Brain microvascular endothelial cell (primary cell): ENCODE results near the gene PI4K2A.
A peak's percentile ranks its signal among the peaks of the same experiment; 100 is the strongest.
"Not testable (repeated sequence)": the region's sequence is repeated elsewhere in the genome, so short reads cannot be mapped to it uniquely, and the experiment has no call there.

Experiments
- DNase-seq: peaks from one replicate; pipeline ENCODE4 v3.0.0-alpha.2; 2020
- H3K27ac ChIP-seq: fragments of 250-450 bp; sonication (Bioruptor Pico); 2 replicates; pipeline ENCODE4 v1.5.1; 2020; ENCODE audit warnings: mild to moderate bottlenecking, moderate library complexity
- H3K27me3 ChIP-seq: fragments of 250-450 bp; sonication (Bioruptor Pico); replicated peaks from 2 replicates; pipeline ENCODE4 v1.5.1; 2020; ENCODE audit warnings: mild to moderate bottlenecking
- H3K36me3 ChIP-seq: fragments of 250-450 bp; sonication (Bioruptor Pico); replicated peaks from 2 replicates; pipeline ENCODE4 v1.5.1; 2020; ENCODE audit warnings: mild to moderate bottlenecking
- H3K4me3 ChIP-seq: 2 replicates; pipeline ENCODE4 v1.5.1; 2011; ENCODE audit warnings: low read depth, mild to moderate bottlenecking, control low read depth, low read length, moderate library complexity
- CTCF ChIP-seq: IDR thresholded peaks from 2 replicates; pipeline ENCODE4 v1.5.1; 2011; ENCODE audit warnings: low read depth, mild to moderate bottlenecking, moderate library complexity, low read length, control low read depth, inconsistent platforms; ENCODE audit errors: missing control alignments
- in situ Hi-C: cut with HindIII; loops from 2 replicates; pipeline ENCODE4 v1.10.0; 2017; ENCODE audit warnings: low sequenced_read_pairs, low pct_ligation_motif_present

The PI4K2A gene

GRCh38 chr10:97683556-97684367, 43.3 kb downstream of the PI4K2A start:
- no peak for DNase-seq
- H3K4me3 ChIP-seq, result peak overlapping the region; percentile 9
- no peak overlapping the region for H3K27ac ChIP-seq
- in situ Hi-C loops, result no loop called here
- H3K27me3 ChIP-seq, result no peaks in the 10 kb centered on the region
- peak; percentile 6 for TF ChIP-seq CTCF
- no peaks in the 10 kb centered on the region for H3K36me3 ChIP-seq

GRCh38 chr10:97684368-97684713, 43.9 kb downstream of the PI4K2A start:
- DNase-seq, H3K27ac ChIP-seq, in situ Hi-C loops, H3K36me3 ChIP-seq, H3K27me3 ChIP-seq: not testable (repeated sequence)
- peak overlapping the region; percentile 9 for H3K4me3 ChIP-seq

DNA sequence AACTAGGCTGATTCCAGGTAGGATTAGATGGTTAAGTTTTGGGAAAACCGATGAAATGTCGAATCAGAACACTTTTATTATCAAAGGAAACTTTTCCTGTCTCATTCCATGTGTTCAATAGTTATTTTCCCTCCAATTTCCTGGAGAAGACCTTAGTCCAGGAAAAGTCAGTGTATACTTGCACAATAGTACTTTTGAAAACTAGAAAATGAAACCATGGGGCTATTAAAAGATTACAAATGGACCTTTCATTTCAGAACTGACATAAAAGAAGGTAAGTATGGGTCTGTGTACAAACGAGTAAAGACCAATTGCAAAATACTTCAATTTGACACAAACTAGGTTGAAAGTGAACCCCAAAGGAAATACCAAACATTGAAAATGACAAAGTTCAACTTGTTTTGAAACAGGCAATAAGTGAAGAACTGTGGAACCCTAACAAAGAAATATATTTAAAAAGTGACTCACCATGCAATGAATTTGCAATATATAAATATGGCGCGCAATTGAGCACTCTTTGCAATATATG, 44.5 kb downstream of the PI4K2A start:
- Histone ChIP-seq H3K36me3 (no peaks in the 10 kb centered on the region), H3K27ac (no peak overlapping the region), H3K27me3 (no peaks in the 10 kb centered on the region), H3K4me3 (peak overlapping the region; percentile 21)
- no peak for TF ChIP-seq CTCF
- DNase-seq, result no peak
- in situ Hi-C loops, result no loop called here

GRCh38 chr10:97685395-97685958, 45.0 kb downstream of the PI4K2A start:
- TF ChIP-seq CTCF, result peak; percentile 64
- H3K4me3 ChIP-seq, result peak overlapping the region; percentile 79
- H3K27me3 ChIP-seq, result no peaks in the 10 kb centered on the region
- DNase-seq, result peak; percentile 22
- H3K27ac ChIP-seq, result no peak overlapping the region
- in situ Hi-C loops, result no loop called here
- no peaks in the 10 kb centered on the region for H3K36me3 ChIP-seq

DNA sequence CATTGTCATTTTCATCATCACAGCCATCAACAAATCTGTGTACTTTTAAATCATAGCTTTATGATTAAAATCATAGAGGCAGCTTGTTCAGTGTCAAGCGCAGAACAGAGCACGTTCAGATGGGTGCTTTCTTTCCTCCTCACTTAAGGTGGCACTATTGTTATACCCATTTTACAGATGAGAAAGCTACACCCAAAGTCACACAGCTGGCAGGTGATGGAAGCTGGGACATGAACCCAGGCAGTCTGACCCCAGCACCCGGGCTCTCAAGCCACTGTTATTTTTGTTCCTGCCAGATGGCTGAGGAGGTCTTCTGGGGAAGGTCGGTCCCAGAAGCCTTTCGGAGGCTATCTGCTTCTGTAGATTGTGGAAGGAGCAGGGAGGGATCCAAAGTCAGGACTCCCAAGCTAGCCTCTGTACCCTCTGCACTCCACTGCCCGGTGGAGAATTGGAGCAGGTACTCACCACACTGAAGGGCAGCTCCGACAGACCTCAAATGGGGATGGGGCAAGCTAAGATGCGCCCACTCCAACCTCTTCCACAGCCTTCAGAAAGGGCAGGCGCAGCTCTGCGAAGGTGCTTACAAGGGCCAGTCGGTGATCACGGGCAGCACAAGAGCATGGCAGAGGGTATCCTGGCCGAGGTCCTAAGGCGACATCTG, 46.0 kb downstream of the PI4K2A start:
- peak overlapping the region; percentile 57 for H3K27ac ChIP-seq
- H3K27me3 ChIP-seq, result no peaks in the 10 kb centered on the region
- TF ChIP-seq CTCF, result no peak
- peak overlapping the region; percentile 79 for H3K4me3 ChIP-seq
- no peak for DNase-seq
- in situ Hi-C loops, result no loop called here
- H3K36me3 ChIP-seq, result no peaks in the 10 kb centered on the region
